AG09319 (cell line): ENCODE results near the gene FANCC.

Experiments used
- DNase-seq: peaks from one replicate; pipeline ENCODE4 v3.0.0-alpha.2; 2010; ENCODE audit warnings: low read depth; ENCODE audit errors: extremely low read depth
- CTCF ChIP-seq: IDR thresholded peaks from 2 replicates; pipeline ENCODE4 v1.5.1; 2011; ENCODE audit warnings: low read depth, mild to moderate bottlenecking, inconsistent platforms, low read length, moderate library complexity

Gene FANCC

GRCh38 chr9:95055851-95056551, 261.5 kb downstream of the FANCC start:
- peak; percentile 28 for DNase-seq
- no peak for TF ChIP-seq CTCF

- TF ChIP-seq CTCF = no peak
- DNase-seq = no peak
Observed at GRCh38 chr9:95055334-95055850, 262.1 kb downstream of the FANCC start.

GRCh38 chr9:95053611-95054570, 263.6 kb downstream of the FANCC start:
- DNase-seq = no peak
- no peak for TF ChIP-seq CTCF

GRCh38 chr9:95049761-95050160, 267.7 kb downstream of the FANCC start:
- no peak for DNase-seq

More at GRCh38 chr9:95049761-95050160, 267.7 kb downstream of the FANCC start:
- TF ChIP-seq CTCF = no peak
